ENCODE results near the gene NUB1. TPM values are rescaled to one million over a fixed set of nuclear protein-coding genes. Genes with fewer than 3 reads are reported as not detected.

NUB1 gene
- total RNA-seq, 2 donors from 2014 or later: 36.8 to 43.8 TPM

- H3K27ac ChIP-seq: no peak overlapping the region
- TF ChIP-seq, protein P1, sequence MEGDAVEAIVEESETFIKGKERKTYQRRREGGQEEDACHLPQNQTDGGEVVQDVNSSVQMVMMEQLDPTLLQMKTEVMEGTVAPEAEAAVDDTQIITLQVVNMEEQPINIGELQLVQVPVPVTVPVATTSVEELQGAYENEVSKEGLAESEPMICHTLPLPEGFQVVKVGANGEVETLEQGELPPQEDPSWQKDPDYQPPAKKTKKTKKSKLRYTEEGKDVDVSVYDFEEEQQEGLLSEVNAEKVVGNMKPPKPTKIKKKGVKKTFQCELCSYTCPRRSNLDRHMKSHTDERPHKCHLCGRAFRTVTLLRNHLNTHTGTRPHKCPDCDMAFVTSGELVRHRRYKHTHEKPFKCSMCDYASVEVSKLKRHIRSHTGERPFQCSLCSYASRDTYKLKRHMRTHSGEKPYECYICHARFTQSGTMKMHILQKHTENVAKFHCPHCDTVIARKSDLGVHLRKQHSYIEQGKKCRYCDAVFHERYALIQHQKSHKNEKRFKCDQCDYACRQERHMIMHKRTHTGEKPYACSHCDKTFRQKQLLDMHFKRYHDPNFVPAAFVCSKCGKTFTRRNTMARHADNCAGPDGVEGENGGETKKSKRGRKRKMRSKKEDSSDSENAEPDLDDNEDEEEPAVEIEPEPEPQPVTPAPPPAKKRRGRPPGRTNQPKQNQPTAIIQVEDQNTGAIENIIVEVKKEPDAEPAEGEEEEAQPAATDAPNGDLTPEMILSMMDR (IDR thresholded peaks at IDR 0.05): no peak
- no peak for TF ChIP-seq POLR2A (IDR thresholded peaks at IDR 0.05)
- WGBS, 2 donors: 61 to 80% methylated on average over 15 of the region's 15 CpGs
- peaks cover 18% of the 10 kb centered on the region for H3K4me1 ChIP-seq
- no peaks in the 10 kb centered on the region for H3K27me3 ChIP-seq
- no peaks in the 10 kb centered on the region for H3K9me3 ChIP-seq
- no peaks in the 10 kb centered on the region for H3K36me3 ChIP-seq (replicated peaks in 1 of 2; ENCODE audit: insufficient read depth in 1 of 2, low read depth in 2 of 2)
- intact Hi-C loops (cut with DNase I): no loop called here
- ATAC-seq (no peak), DNase-seq (no peak)
- H3K4me3 ChIP-seq: no peak overlapping the region
Measured at GRCh38 chr7:151383638-151384351, 42.2 kb downstream of the NUB1 start.

- Histone ChIP-seq H3K4me3 (no peak overlapping the region), H3K4me1 (peaks cover 18% of the 10 kb centered on the region), H3K27me3 (no peaks in the 10 kb centered on the region), H3K36me3 (replicated peaks in 1 of 2; ENCODE audit: insufficient read depth in 1 of 2, low read depth in 2 of 2) (no peaks in the 10 kb centered on the region), H3K9me3 (no peaks in the 10 kb centered on the region), H3K27ac (no peak overlapping the region)
- no peak for DNase-seq
- intact Hi-C loops (cut with DNase I): no loop called here
- WGBS, 2 donors: 78 to 84% methylated on average over 6 of the region's 6 CpGs
- ATAC-seq: no peak
- TF ChIP-seq, protein P1 (IDR thresholded peaks at IDR 0.05): no peak
- TF ChIP-seq POLR2A (IDR thresholded peaks at IDR 0.05): no peak
Measured at GRCh38 chr7:151384352-151384697, 42.7 kb downstream of the NUB1 start.

GRCh38 chr7:151384776-151385625 is 43.4 kb downstream of the NUB1 start:
- Histone ChIP-seq H3K4me3 (no peak overlapping the region), H3K36me3 (replicated peaks in 1 of 2; ENCODE audit: insufficient read depth in 1 of 2, low read depth in 2 of 2) (no peaks in the 10 kb centered on the region), H3K4me1 (peaks cover 18% of the 10 kb centered on the region), H3K27me3 (no peaks in the 10 kb centered on the region), H3K9me3 (no peaks in the 10 kb centered on the region), H3K27ac (no peak overlapping the region)
- intact Hi-C loops (cut with DNase I): no loop called here
- no peak for DNase-seq
- TF ChIP-seq, protein P1 (IDR thresholded peaks at IDR 0.05): no peak
- TF ChIP-seq POLR2A (IDR thresholded peaks at IDR 0.05): no peak
- 89 to 92% methylated on average over 12 to 24 of the region's 26 CpGs for WGBS, 2 donors
- no peak for ATAC-seq

GRCh38 chr7:151385626-151386300 is 44.2 kb downstream of the NUB1 start:
- Histone ChIP-seq H3K27me3 (no peaks in the 10 kb centered on the region), H3K9me3 (no peaks in the 10 kb centered on the region), H3K36me3 (replicated peaks in 1 of 2; ENCODE audit: insufficient read depth in 1 of 2, low read depth in 2 of 2) (no peaks in the 10 kb centered on the region), H3K27ac (no peak overlapping the region), H3K4me1 (peaks cover 18% of the 10 kb centered on the region), H3K4me3 (no peak overlapping the region)
- 85 to 89% methylated on average over 24 to 25 of the region's 26 CpGs for WGBS, 2 donors
- TF ChIP-seq, protein P1 (IDR thresholded peaks at IDR 0.05): no peak
- TF ChIP-seq POLR2A (IDR thresholded peaks at IDR 0.05): no peak
- intact Hi-C loops (cut with DNase I): no loop called here
- DNase-seq (no peak), ATAC-seq (no peak)
